ENCODE measurements around the gene CEBPZ. TPM values are rescaled to one million over a fixed set of nuclear protein-coding genes. Genes with fewer than 3 reads are reported as not detected.
A peak's percentile ranks its signal among the peaks of the same experiment; 100 is the strongest.
"Not testable (repeated sequence)": the region's sequence is repeated elsewhere in the genome, so short reads cannot be mapped to it uniquely, and the experiment has no call there.

The CEBPZ gene
- total and polyA plus RNA-seq, 4 donors = 15.7 to 25.6 (median 19.9) TPM

DNA sequence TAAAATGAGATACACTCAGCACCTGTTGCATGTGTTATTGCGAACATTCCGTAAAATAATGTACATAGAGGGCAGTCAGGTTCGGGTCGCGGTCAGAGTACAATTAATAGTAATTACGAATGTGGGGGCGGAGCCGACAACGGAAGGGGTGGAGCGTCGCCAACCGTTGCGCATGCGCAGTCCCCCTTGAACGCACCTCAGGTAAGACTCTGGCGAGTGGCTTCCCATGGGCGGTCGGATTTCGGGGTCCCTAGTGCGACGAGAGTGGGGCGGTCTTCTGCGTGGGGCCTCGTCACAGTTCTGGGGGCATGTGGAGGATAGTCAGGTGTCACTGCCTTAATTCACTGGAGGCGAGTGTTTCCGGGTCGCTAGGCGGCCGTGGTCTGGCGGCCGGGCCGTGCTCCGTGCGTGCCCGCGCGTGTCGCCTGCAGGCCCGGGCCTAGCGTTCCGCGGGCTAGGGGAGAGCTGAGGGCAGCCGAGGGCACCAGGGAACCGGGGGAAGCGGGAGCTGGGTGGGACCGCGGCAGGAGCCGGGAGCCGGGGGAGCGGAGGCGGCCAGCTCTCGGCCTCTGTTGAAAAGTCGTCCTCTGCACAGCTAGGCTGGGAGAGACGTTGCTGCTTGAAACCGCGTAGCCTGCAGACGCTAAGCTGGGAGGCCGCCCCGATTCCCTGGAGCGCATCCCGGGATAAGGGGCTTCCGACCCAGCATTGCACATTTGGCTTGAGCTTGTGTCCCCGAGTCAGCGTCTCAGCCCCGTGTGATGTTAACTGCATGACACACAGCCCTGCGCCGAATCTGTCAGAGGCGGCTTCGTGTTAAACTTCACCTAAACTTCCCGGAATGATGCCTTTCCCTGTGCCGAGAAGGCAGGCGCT, 34.8 kb downstream of the CEBPZ start, which contains the start of gene CEBPZOS:
CEBPZOS (plus strand) TSS at position 177 of the 876 bp plus-strand sequence. CDS start 3,209 bp downstream, outside the sequence.
- Histone ChIP-seq H3K4me1 (ENCODE audit: control insufficient read depth in 4 of 4, insufficient read depth in 4 of 4, low read length in 3 of 4) (peaks cover 0 to 8% (median 4%) of the 10 kb centered on the region in 4 donors), H3K27ac (ENCODE audit: low read depth in 1 of 2, low read length in 2 of 2) (peak within 1 kb of the TSS; percentile 89 to 93), H3K4me3 (ENCODE audit: low read depth in 1 of 3, low read length in 3 of 3) (peak within 1 kb of the TSS; percentile 67 to 87 (median 79)), H3K9me3 (ENCODE audit: control insufficient read depth in 4 of 4, low read length in 3 of 4) (no peaks in the 10 kb centered on the region), H3K9ac (ENCODE audit: low read depth in 1 of 2, low read length in 2 of 2) (peak within 1 kb of the TSS; percentile 31 to 49), H3K36me3 (ENCODE audit: control insufficient read depth in 4 of 4, insufficient read depth in 3 of 4, low read depth in 1 of 4, low read length in 3 of 4) (peaks cover 2 to 6% (median 4%) of the 10 kb centered on the region in 4 donors), H3K27me3 (ENCODE audit: control insufficient read depth in 4 of 4, insufficient read depth in 4 of 4, low read length in 3 of 4) (no peaks in the 10 kb centered on the region)
- peak; percentile 39 for TF ChIP-seq FOXA2 (IDR thresholded peaks at IDR 0.05)
- peak; percentile 38 to 65 for TF ChIP-seq RXRA (IDR thresholded peaks at IDR 0.05)
- TF ChIP-seq RAD21 (IDR thresholded peaks at IDR 0.05) = no peak
- TF ChIP-seq SP1 (IDR thresholded peaks at IDR 0.05) = peak; percentile 69
- TF ChIP-seq YY1 (IDR thresholded peaks at IDR 0.05) = no peak
- peak in 1 of 2 donors; percentile 84 for TF ChIP-seq GABPA (IDR thresholded peaks at IDR 0.05 in 1 of 2, conservative IDR thresholded peaks at IDR 0.05 in 1 of 2)
- TF ChIP-seq EGR1 (IDR thresholded peaks at IDR 0.05; ENCODE audit: low read depth in 2 of 2) = peak in 1 of 2 donors; percentile 25
- TF ChIP-seq HNF4A (conservative IDR thresholded peaks at IDR 0.05) = peak; percentile 59 to 76
- TF ChIP-seq JUND (IDR thresholded peaks at IDR 0.05) = no peak
- DNase-seq (ENCODE audit: low spot score) = peak; percentile 92
- under 1% methylated on average over 72 of the region's 72 CpGs for WGBS

DNA sequence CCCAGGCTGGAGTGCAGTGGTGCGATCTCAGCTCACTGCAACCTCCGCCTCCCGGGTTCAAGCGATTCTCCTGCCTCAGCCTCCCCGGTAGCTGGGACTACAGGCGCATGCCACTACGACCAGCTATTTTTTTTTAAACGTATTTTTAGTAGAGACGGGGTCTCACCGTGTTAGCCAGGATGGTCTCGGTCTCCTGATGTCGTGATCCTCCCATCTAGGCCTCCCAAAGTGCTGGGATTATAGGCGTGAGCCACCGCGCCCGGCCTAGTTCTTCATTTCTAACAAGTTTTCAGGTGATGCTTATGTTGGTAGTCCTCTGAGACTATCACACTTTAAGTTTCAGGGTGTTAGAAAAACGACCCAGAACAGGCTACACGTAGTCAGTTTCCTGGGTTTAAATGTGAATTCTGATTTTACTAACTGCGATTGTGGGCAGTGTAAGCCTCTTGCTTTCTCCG, 35.5 kb downstream of the CEBPZ start:
- WGBS = 82% methylated on average over 20 of the region's 20 CpGs

GRCh38 chr2:37192551-37192950, 38.8 kb downstream of the CEBPZ start:
- no peak for TF ChIP-seq TAF1 (conservative IDR thresholded peaks at IDR 0.05)
- no peaks in the 10 kb centered on the region for H3K36me3 ChIP-seq (ENCODE audit: control insufficient read depth in 4 of 4, insufficient read depth in 3 of 4, low read depth in 1 of 4, low read length in 3 of 4)
- 94% methylated on average over 1 of the region's 1 CpG for WGBS
- no peaks in the 10 kb centered on the region for H3K27me3 ChIP-seq (ENCODE audit: control insufficient read depth in 4 of 4, insufficient read depth in 4 of 4, low read length in 3 of 4)
- H3K4me1 ChIP-seq (ENCODE audit: control insufficient read depth in 4 of 4, insufficient read depth in 4 of 4, low read length in 3 of 4) = peaks cover 0 to 8% (median 2%) of the 10 kb centered on the region in 4 donors
- no peak overlapping the region for H3K4me3 ChIP-seq (ENCODE audit: low read depth in 1 of 3, low read length in 3 of 3)
- no peak overlapping the region for H3K9ac ChIP-seq (ENCODE audit: low read depth in 1 of 2, low read length in 2 of 2)
- H3K9me3 ChIP-seq (ENCODE audit: control insufficient read depth in 4 of 4, low read length in 3 of 4) = no peaks in the 10 kb centered on the region
- H3K27ac ChIP-seq (ENCODE audit: low read depth in 1 of 2, low read length in 2 of 2) = no peak overlapping the region
- no peak for DNase-seq (ENCODE audit: low spot score)

More for the DNA sequence above, 35.5 kb downstream of the CEBPZ start:
- H3K4me3 ChIP-seq (ENCODE audit: low read depth in 1 of 3, low read length in 3 of 3) = peak overlapping the region; percentile 67 to 87 (median 79)
- H3K27ac ChIP-seq (ENCODE audit: low read depth in 1 of 2, low read length in 2 of 2) = peak overlapping the region; percentile 89 to 93
- not testable (repeated sequence) for DNase-seq (ENCODE audit: low spot score); H3K36me3 ChIP-seq (ENCODE audit: control insufficient read depth in 4 of 4, insufficient read depth in 3 of 4, low read depth in 1 of 4, low read length in 3 of 4); H3K4me1 ChIP-seq (ENCODE audit: control insufficient read depth in 4 of 4, insufficient read depth in 4 of 4, low read length in 3 of 4); H3K9me3 ChIP-seq (ENCODE audit: control insufficient read depth in 4 of 4, low read length in 3 of 4); H3K27me3 ChIP-seq (ENCODE audit: control insufficient read depth in 4 of 4, insufficient read depth in 4 of 4, low read length in 3 of 4)
- H3K9ac ChIP-seq (ENCODE audit: low read depth in 1 of 2, low read length in 2 of 2) = peak overlapping the region in 1 of 2 donors; percentile 49

DNA sequence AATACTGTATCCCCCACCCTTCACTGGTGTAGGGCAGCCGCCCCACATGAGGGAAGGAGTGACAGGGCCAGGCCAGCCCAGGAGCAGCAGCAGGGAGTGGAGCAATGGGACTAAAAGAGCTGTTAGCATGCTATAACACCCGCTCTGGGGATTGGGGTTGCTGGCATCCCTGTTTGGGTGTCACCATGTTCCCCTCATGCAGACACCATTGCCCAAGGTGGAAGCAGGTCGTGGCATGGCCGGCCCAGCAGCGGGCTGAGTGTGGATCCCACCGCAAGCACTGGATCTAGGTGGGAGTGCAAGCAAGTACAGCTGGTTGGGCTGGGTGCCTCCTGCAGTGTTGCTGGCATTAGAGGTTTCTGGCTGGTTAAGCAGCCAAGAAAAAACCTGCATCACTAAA, 39.6 kb downstream of the CEBPZ start:
- H3K4me3 ChIP-seq (ENCODE audit: low read depth in 1 of 3, low read length in 3 of 3) = no peak overlapping the region
- H3K27ac ChIP-seq (ENCODE audit: low read depth in 1 of 2, low read length in 2 of 2) = no peak overlapping the region
- TF ChIP-seq TAF1 (conservative IDR thresholded peaks at IDR 0.05) (no peak), EGR1 (IDR thresholded peaks at IDR 0.05; ENCODE audit: low read depth in 2 of 2) (no peak), HNF4G (IDR thresholded peaks at IDR 0.05) (no peak), FOXA2 (IDR thresholded peaks at IDR 0.05) (no peak), ATF3 (IDR thresholded peaks at IDR 0.05) (no peak), RAD21 (IDR thresholded peaks at IDR 0.05) (no peak), RXRA (IDR thresholded peaks at IDR 0.05) (no peak), NR2F2 (IDR thresholded peaks at IDR 0.05) (no peak), YY1 (IDR thresholded peaks at IDR 0.05) (no peak), ZBTB33 (IDR thresholded peaks at IDR 0.05) (no peak)
- TF ChIP-seq, protein P1, sequence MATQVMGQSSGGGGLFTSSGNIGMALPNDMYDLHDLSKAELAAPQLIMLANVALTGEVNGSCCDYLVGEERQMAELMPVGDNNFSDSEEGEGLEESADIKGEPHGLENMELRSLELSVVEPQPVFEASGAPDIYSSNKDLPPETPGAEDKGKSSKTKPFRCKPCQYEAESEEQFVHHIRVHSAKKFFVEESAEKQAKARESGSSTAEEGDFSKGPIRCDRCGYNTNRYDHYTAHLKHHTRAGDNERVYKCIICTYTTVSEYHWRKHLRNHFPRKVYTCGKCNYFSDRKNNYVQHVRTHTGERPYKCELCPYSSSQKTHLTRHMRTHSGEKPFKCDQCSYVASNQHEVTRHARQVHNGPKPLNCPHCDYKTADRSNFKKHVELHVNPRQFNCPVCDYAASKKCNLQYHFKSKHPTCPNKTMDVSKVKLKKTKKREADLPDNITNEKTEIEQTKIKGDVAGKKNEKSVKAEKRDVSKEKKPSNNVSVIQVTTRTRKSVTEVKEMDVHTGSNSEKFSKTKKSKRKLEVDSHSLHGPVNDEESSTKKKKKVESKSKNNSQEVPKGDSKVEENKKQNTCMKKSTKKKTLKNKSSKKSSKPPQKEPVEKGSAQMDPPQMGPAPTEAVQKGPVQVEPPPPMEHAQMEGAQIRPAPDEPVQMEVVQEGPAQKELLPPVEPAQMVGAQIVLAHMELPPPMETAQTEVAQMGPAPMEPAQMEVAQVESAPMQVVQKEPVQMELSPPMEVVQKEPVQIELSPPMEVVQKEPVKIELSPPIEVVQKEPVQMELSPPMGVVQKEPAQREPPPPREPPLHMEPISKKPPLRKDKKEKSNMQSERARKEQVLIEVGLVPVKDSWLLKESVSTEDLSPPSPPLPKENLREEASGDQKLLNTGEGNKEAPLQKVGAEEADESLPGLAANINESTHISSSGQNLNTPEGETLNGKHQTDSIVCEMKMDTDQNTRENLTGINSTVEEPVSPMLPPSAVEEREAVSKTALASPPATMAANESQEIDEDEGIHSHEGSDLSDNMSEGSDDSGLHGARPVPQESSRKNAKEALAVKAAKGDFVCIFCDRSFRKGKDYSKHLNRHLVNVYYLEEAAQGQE (IDR thresholded peaks at IDR 0.05) = no peak
- 84% methylated on average over 6 of the region's 6 CpGs for WGBS
- H3K27me3 ChIP-seq (ENCODE audit: control insufficient read depth in 4 of 4, insufficient read depth in 4 of 4, low read length in 3 of 4) = no peaks in the 10 kb centered on the region
- H3K9me3 ChIP-seq (ENCODE audit: control insufficient read depth in 4 of 4, low read length in 3 of 4) = no peaks in the 10 kb centered on the region
- no peak for DNase-seq (ENCODE audit: low spot score)
- no peaks in the 10 kb centered on the region for H3K36me3 ChIP-seq (ENCODE audit: control insufficient read depth in 4 of 4, insufficient read depth in 3 of 4, low read depth in 1 of 4, low read length in 3 of 4)
- peaks cover 0 to under 1% (median 0%) of the 10 kb centered on the region in 4 donors for H3K4me1 ChIP-seq (ENCODE audit: control insufficient read depth in 4 of 4, insufficient read depth in 4 of 4, low read length in 3 of 4)
- no peak overlapping the region for H3K9ac ChIP-seq (ENCODE audit: low read depth in 1 of 2, low read length in 2 of 2)

Data from liver (tissue), 9 donors.